ENCODE results near the gene TRAPPC13.

GRCh38 chr5:65646938-65647337, 22.1 kb downstream of the TRAPPC13 start:
- TF ChIP-seq POLR2A (IDR thresholded peaks at IDR 0.05) (no peak), CTCF (IDR thresholded peaks at IDR 0.05) (no peak)
